ENCODE measurements around the gene ARL2BP. TPM values are rescaled to one million over a fixed set of nuclear protein-coding genes. Genes with fewer than 3 reads are reported as not detected.
"Not testable (repeated sequence)": the region's sequence is repeated elsewhere in the genome, so short reads cannot be mapped to it uniquely, and the experiment has no call there.

The ARL2BP gene
- 16.7 TPM for polyA plus RNA-seq (2013, experiment 1 of 2)
- 16.9 TPM for polyA plus RNA-seq (2013, experiment 2 of 2)

DNA sequence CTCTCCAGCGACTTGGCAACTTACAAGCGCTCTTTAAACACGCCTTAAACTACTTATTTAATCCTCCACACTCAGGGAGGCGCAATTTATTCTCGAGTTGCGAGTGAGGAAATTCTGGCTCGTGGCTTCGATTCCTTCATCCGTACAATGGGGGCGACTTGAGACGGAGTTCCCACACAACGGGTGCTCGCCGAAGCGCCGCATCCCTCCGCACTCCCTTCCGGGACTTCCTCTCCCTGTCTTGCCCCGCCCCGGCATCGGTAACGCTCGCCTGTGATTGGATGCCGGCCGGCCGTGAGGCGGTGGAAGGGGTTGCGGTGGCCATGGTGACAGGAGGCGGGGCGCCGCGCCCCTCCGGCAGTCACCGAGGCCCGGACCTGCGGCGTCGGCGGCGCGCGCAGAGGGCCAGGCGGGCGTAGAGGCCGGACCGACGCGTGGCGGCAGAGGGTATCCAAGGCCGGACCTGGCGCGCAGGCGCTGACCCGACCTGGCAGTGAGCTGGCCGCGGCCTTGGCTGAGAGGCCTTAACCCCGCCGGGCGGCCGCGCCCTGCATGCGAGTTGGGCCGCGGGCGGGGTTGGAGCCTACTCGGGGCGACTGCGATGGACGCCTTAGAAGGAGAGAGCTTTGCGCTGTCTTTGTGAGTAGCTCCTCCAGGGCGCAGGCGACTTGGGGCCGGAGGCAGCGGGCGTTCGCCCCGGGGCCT lies at the start of gene ARL2BP:
Gene ARL2BP (plus strand): TSS at position 493 of the 705 bp plus-strand sequence. CDS start 109 bp downstream, at position 602.
- H2AK5ac ChIP-seq (ENCODE audit: low read length), result no peak within 1 kb of the TSS
- H2BK15ac ChIP-seq (replicated peaks; ENCODE audit: low read depth), result no peak within 1 kb of the TSS
- no peak within 1 kb of the TSS for H3K23ac ChIP-seq (ENCODE audit: low read length)
- H3K4me2 ChIP-seq (ENCODE audit: low read length), result peak within 1 kb of the TSS; percentile 99
- no peaks in the 10 kb centered on the region for H3K36me3 ChIP-seq (ENCODE audit: control insufficient read depth, insufficient read depth, low read length)
- no peak within 1 kb of the TSS for H4K5ac ChIP-seq (ENCODE audit: low read length)
- peak within 1 kb of the TSS; percentile 87 for H3K56ac ChIP-seq (ENCODE audit: low read length)
- peak within 1 kb of the TSS; percentile 63 for H3K4me3 ChIP-seq (ENCODE audit: low read length)
- no peaks in the 10 kb centered on the region for H3K79me1 ChIP-seq (ENCODE audit: low read length)
- peak within 1 kb of the TSS; percentile 92 for H3K4ac ChIP-seq (ENCODE audit: low read depth, low read length)
- no peak within 1 kb of the TSS for H2BK120ac ChIP-seq (ENCODE audit: low read depth, low read length)
- peak within 1 kb of the TSS; percentile 79 for H3K9ac ChIP-seq (ENCODE audit: low read length)
- H3K27me3 ChIP-seq (ENCODE audit: insufficient read depth, low read length, poor library complexity), result no peaks in the 10 kb centered on the region
- WGBS (ENCODE audit: extremely low coverage, insufficient coverage, low lambda C conversion rate), result no CpG with 5 or more reads among the region's 77 CpGs
- peak within 1 kb of the TSS; percentile 82 for H3K18ac ChIP-seq (ENCODE audit: low read length)
- H4K8ac ChIP-seq (ENCODE audit: low read depth, low read length), result no peak within 1 kb of the TSS
- H2BK5ac ChIP-seq (ENCODE audit: low read length), result no peak within 1 kb of the TSS
- H3K4me1 ChIP-seq (ENCODE audit: control insufficient read depth, low read depth, low read length), result peaks cover 2% of the 10 kb centered on the region
- no peaks in the 10 kb centered on the region for H3K79me2 ChIP-seq (ENCODE audit: control insufficient read depth, insufficient read depth, low read length)
- H3K27ac ChIP-seq (ENCODE audit: low read depth, low read length), result peak within 1 kb of the TSS; percentile 69
- DNase-seq, result peak; percentile 99

DNA sequence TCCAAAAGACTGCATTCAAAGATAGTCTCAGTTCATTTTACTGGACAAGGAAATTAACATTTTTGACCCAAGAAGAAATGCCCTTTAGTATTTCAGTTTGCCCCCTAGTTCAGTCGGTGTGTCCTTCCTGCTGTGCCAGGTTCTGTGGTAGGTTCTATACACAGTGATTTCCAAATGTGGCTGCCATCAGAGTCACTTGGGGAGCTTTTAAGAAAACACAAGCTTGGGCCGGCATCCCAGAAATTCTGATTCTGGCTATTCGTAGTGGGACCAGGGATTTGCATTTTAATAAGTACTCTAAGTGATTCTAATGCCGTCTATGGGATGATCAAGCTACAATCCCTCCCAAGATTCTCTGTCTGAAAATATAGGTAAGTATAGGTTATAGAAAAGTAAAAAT lies 48.8 kb upstream of the ARL2BP start:
- Histone ChIP-seq H2BK5ac (ENCODE audit: low read length) (no peak overlapping the region), H3K4me1 (ENCODE audit: control insufficient read depth, low read depth, low read length) (no peaks in the 10 kb centered on the region), H3K18ac (ENCODE audit: low read length) (no peak overlapping the region), H3K4me2 (ENCODE audit: low read length) (no peak overlapping the region), H3K56ac (ENCODE audit: low read length) (no peak overlapping the region), H4K8ac (ENCODE audit: low read depth, low read length) (no peak overlapping the region), H2BK15ac (replicated peaks; ENCODE audit: low read depth) (no peak overlapping the region), H3K79me1 (ENCODE audit: low read length) (peaks cover 7% of the 10 kb centered on the region), H3K79me2 (ENCODE audit: control insufficient read depth, insufficient read depth, low read length) (peaks cover 4% of the 10 kb centered on the region), H3K27ac (ENCODE audit: low read depth, low read length) (no peak overlapping the region), H3K23ac (ENCODE audit: low read length) (no peak overlapping the region), H3K27me3 (ENCODE audit: insufficient read depth, low read length, poor library complexity) (no peaks in the 10 kb centered on the region), H3K36me3 (ENCODE audit: control insufficient read depth, insufficient read depth, low read length) (no peaks in the 10 kb centered on the region), H2AK5ac (ENCODE audit: low read length) (no peak overlapping the region), H3K9ac (ENCODE audit: low read length) (no peak overlapping the region), H2BK120ac (ENCODE audit: low read depth, low read length) (no peak overlapping the region), H4K5ac (ENCODE audit: low read length) (no peak overlapping the region), H3K4ac (ENCODE audit: low read depth, low read length) (no peak overlapping the region), H3K4me3 (ENCODE audit: low read length) (no peak overlapping the region)
- WGBS (ENCODE audit: extremely low coverage, insufficient coverage, low lambda C conversion rate), result no CpG with 5 or more reads among the region's 4 CpGs
- no peak for DNase-seq

DNA sequence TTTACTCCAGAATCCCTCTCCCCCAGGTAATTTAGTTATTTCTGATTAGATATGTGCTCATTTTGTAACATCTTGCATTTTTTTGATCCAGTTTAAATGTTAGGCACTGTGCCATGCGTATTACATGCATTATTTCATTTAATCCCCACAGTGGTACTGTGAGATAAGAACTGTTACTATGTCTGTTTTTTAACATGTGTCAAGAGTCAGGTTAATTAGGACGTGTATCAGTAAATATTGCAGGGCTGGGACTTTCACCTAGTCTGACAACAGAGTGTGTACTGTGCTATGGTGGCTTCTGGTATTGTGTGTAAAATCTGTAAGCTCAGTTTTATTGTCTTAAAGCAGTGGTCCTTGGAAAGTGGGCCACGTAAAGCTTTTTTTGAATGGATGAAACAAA lies 48.3 kb upstream of the ARL2BP start:
- H3K79me1 ChIP-seq (ENCODE audit: low read length), result peaks cover 6% of the 10 kb centered on the region
- H3K36me3 ChIP-seq (ENCODE audit: control insufficient read depth, insufficient read depth, low read length), result no peaks in the 10 kb centered on the region
- H2AK5ac ChIP-seq (ENCODE audit: low read length), result no peak overlapping the region
- H3K4ac ChIP-seq (ENCODE audit: low read depth, low read length), result no peak overlapping the region
- H3K27me3 ChIP-seq (ENCODE audit: insufficient read depth, low read length, poor library complexity), result no peaks in the 10 kb centered on the region
- DNase-seq, result no peak
- H3K4me1 ChIP-seq (ENCODE audit: control insufficient read depth, low read depth, low read length), result no peaks in the 10 kb centered on the region
- H2BK5ac ChIP-seq (ENCODE audit: low read length), result no peak overlapping the region
- H3K23ac ChIP-seq (ENCODE audit: low read length), result no peak overlapping the region
- H2BK15ac ChIP-seq (replicated peaks; ENCODE audit: low read depth), result no peak overlapping the region
- H4K5ac ChIP-seq (ENCODE audit: low read length), result no peak overlapping the region
- no peak overlapping the region for H3K18ac ChIP-seq (ENCODE audit: low read length)
- H2BK120ac ChIP-seq (ENCODE audit: low read depth, low read length), result no peak overlapping the region
- no peak overlapping the region for H3K27ac ChIP-seq (ENCODE audit: low read depth, low read length)
- H3K56ac ChIP-seq (ENCODE audit: low read length), result no peak overlapping the region
- no CpG with 5 or more reads among the region's 3 CpGs for WGBS (ENCODE audit: extremely low coverage, insufficient coverage, low lambda C conversion rate)
- peaks cover 3% of the 10 kb centered on the region for H3K79me2 ChIP-seq (ENCODE audit: control insufficient read depth, insufficient read depth, low read length)
- H4K8ac ChIP-seq (ENCODE audit: low read depth, low read length), result no peak overlapping the region
- no peak overlapping the region for H3K4me2 ChIP-seq (ENCODE audit: low read length)
- no peak overlapping the region for H3K4me3 ChIP-seq (ENCODE audit: low read length)
- H3K9ac ChIP-seq (ENCODE audit: low read length), result no peak overlapping the region

DNA sequence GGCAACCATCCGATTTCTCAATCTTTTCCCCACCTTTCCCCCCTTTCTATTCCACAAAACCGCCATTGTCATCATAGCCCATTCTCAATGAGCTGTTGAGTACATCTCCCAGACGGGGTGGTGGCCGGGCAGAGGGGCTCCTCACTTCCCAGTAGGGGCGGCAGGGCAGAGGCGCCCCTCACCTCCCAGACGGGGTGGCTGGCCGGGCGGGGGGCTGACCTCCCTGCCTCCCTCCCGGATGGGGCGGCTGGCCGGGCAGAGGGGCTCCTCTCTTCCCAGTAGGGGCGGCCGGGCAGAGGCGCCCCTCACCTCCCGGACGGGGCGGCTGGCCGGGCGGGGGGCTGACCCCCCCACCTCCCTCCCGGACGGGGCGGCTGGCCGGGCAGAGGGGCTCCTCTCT lies 44.7 kb upstream of the ARL2BP start:
- not testable (repeated sequence) for H3K9ac ChIP-seq (ENCODE audit: low read length); H3K4me1 ChIP-seq (ENCODE audit: control insufficient read depth, low read depth, low read length); H2BK120ac ChIP-seq (ENCODE audit: low read depth, low read length); H2AK5ac ChIP-seq (ENCODE audit: low read length); H4K5ac ChIP-seq (ENCODE audit: low read length); H3K56ac ChIP-seq (ENCODE audit: low read length); H4K8ac ChIP-seq (ENCODE audit: low read depth, low read length); H3K79me2 ChIP-seq (ENCODE audit: control insufficient read depth, insufficient read depth, low read length); H2BK5ac ChIP-seq (ENCODE audit: low read length); H3K79me1 ChIP-seq (ENCODE audit: low read length); H3K4me3 ChIP-seq (ENCODE audit: low read length); H3K27ac ChIP-seq (ENCODE audit: low read depth, low read length); H3K36me3 ChIP-seq (ENCODE audit: control insufficient read depth, insufficient read depth, low read length); DNase-seq; H2BK15ac ChIP-seq (replicated peaks; ENCODE audit: low read depth); H3K18ac ChIP-seq (ENCODE audit: low read length); H3K27me3 ChIP-seq (ENCODE audit: insufficient read depth, low read length, poor library complexity); H3K4me2 ChIP-seq (ENCODE audit: low read length); H3K4ac ChIP-seq (ENCODE audit: low read depth, low read length); H3K23ac ChIP-seq (ENCODE audit: low read length)
- WGBS (ENCODE audit: extremely low coverage, insufficient coverage, low lambda C conversion rate), result no CpG with 5 or more reads among the region's 24 CpGs

DNA sequence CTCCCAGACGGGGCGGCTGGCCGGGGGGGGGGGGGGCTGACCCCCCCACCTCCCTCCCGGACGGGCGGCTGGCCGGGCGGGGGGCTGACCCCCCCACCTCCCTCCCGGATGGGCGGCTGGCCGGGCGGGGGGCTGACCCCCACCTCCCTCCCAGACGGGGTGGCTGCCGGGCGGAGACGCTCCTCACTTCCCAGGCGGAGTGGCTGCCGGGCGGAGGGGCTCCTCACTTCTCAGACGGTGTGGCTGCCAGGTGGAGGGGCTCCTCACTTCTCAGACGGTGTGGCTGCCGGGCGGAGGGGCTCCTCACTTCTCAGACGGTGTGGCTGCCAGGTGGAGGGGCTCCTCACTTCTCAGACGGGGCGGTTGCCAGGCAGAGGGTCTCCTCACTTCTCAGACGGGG lies 44.1 kb upstream of the ARL2BP start:
- not testable (repeated sequence) for H2BK15ac ChIP-seq (replicated peaks; ENCODE audit: low read depth); H3K4me1 ChIP-seq (ENCODE audit: control insufficient read depth, low read depth, low read length); H4K8ac ChIP-seq (ENCODE audit: low read depth, low read length); H3K27ac ChIP-seq (ENCODE audit: low read depth, low read length); DNase-seq; H3K18ac ChIP-seq (ENCODE audit: low read length); H2BK5ac ChIP-seq (ENCODE audit: low read length); H2AK5ac ChIP-seq (ENCODE audit: low read length); H3K56ac ChIP-seq (ENCODE audit: low read length); H3K4me2 ChIP-seq (ENCODE audit: low read length); H3K4ac ChIP-seq (ENCODE audit: low read depth, low read length); H3K36me3 ChIP-seq (ENCODE audit: control insufficient read depth, insufficient read depth, low read length); H3K27me3 ChIP-seq (ENCODE audit: insufficient read depth, low read length, poor library complexity); H2BK120ac ChIP-seq (ENCODE audit: low read depth, low read length); H3K23ac ChIP-seq (ENCODE audit: low read length); H4K5ac ChIP-seq (ENCODE audit: low read length); H3K9ac ChIP-seq (ENCODE audit: low read length); H3K4me3 ChIP-seq (ENCODE audit: low read length); H3K79me2 ChIP-seq (ENCODE audit: control insufficient read depth, insufficient read depth, low read length); H3K79me1 ChIP-seq (ENCODE audit: low read length)
- no CpG with 5 or more reads among the region's 27 CpGs for WGBS (ENCODE audit: extremely low coverage, insufficient coverage, low lambda C conversion rate)

Measured in mesendoderm (in vitro differentiated cells).